Lower lobe of right lung (tissue), 2 donors: ENCODE results near the gene DDAH1. TPM values are rescaled to one million over a fixed set of nuclear protein-coding genes. Genes with fewer than 3 reads are reported as not detected.

Experiments used
- ATAC-seq, 2 donors: fragments of 200-7000 bp; cut with Tn5 transposase; one replicate each; pipeline ENCODE4 v1.9.1; 2020 to 2022; ENCODE audit warnings: mild to moderate bottlenecking in 2 of 2, moderate library complexity in 2 of 2
- DNase-seq: peaks from one replicate; pipeline ENCODE4 v3.0.0-alpha.2; 2020
- H3K27ac ChIP-seq: fragments of 200-600 bp; one replicate; pipeline ENCODE4 v1.8.0; 2022
- H3K27me3 ChIP-seq: fragments of 200-600 bp; one replicate; pipeline ENCODE4 v1.8.0; 2022; ENCODE audit warnings: low read depth
- H3K36me3 ChIP-seq: fragments of 200-600 bp; one replicate; pipeline ENCODE4 v1.8.0; 2022; ENCODE audit warnings: mild to moderate bottlenecking
- H3K4me1 ChIP-seq: fragments of 200-600 bp; one replicate; pipeline ENCODE4 v1.8.0; 2022
- H3K4me3 ChIP-seq: fragments of 200-600 bp; one replicate; pipeline ENCODE4 v1.8.0; 2022; ENCODE audit warnings: mild to moderate bottlenecking
- H3K9me3 ChIP-seq: fragments of 200-600 bp; one replicate; pipeline ENCODE4 v1.8.0; 2022
- intact Hi-C: fragments of 100-400 bp; cut with DNase I; formaldehyde crosslinking; loops from one replicate; pipeline ENCODE4 v1.11.0; 2022
- total RNA-seq: library from RNA; stranded (reverse); fragmentation: NEBNext Ultra II Directional; extraction: Animal tissue kit (Norgen Biotek cat#: 25700); gene quantifications from one replicate; pipeline ENCODE4 v1.2.1, GENCODE V29; 2021
- TF ChIP-seq, protein P1 (sequence below): fragments of 200-600 bp; IDR thresholded peaks from one replicate; pipeline ENCODE4 v1.8.0; 2022; ENCODE audit warnings: antibody characterized with exemption, mild to moderate bottlenecking
- donor health status: DM: no; HTN: yes; CAD: no; lungs with severe emphysema.

The DDAH1 gene
- total RNA-seq, 1 donor from 2014 or later: 48.4 TPM

DNA sequence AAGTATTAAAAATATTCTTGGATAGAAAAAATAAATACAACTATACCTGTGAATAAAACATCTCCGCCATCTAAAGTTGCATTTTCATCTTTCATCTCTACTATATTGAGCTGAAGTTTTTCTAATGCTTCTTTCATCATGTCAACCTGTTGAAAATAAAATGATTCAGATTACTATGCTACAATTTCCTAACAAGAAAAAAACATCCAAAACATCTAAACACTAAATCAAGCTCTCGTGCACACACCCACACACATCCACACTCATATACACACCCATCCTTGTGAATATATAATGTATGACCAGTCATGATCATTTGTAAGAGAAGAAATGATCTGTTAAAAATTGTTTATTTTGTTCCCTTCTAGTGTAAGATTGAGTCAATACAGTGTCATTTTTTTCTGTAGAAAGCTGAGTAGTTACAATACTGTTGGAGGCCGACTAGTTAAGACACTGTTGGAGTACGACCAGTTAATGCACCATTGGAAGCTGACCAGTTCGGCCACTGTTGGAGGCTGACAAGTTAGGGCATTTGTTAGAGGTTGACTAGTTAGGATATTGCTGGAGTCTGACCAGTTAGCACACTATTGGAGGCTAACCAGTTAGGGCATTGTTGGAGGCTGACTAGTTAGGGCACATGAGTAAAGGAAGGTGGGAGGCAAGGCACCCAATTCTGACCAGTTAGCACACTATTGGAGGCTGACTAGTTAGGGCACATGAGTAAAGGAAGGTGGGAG is 106.1 kb downstream of the DDAH1 start:
- intact Hi-C loops: no loop called here
- TF ChIP-seq, protein P1, sequence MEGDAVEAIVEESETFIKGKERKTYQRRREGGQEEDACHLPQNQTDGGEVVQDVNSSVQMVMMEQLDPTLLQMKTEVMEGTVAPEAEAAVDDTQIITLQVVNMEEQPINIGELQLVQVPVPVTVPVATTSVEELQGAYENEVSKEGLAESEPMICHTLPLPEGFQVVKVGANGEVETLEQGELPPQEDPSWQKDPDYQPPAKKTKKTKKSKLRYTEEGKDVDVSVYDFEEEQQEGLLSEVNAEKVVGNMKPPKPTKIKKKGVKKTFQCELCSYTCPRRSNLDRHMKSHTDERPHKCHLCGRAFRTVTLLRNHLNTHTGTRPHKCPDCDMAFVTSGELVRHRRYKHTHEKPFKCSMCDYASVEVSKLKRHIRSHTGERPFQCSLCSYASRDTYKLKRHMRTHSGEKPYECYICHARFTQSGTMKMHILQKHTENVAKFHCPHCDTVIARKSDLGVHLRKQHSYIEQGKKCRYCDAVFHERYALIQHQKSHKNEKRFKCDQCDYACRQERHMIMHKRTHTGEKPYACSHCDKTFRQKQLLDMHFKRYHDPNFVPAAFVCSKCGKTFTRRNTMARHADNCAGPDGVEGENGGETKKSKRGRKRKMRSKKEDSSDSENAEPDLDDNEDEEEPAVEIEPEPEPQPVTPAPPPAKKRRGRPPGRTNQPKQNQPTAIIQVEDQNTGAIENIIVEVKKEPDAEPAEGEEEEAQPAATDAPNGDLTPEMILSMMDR: no peak
- ATAC-seq: no peak
- Histone ChIP-seq H3K27ac (no peak overlapping the region), H3K4me3 (no peak overlapping the region), H3K27me3 (no peaks in the 10 kb centered on the region), H3K9me3 (no peaks in the 10 kb centered on the region), H3K36me3 (no peaks in the 10 kb centered on the region), H3K4me1 (peaks cover 6% of the 10 kb centered on the region)
- DNase-seq: no peak

DNA sequence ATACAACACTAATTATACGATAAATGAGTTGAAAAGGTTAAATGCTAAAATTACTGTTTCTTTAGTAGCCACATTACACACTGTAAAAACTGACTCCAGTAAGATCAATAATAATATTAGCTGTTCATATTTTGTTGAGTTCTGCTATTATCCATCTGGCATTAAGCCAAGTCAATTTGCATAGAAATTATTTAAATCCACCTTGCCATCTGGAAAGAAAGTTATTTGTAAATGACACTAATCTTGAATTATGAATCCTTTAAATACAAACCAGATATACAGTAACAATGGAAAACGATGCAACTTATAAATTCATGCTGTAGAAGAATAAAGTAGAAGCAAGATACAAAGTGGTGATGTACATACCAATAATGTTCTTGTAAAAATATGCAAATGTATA is 107.1 kb downstream of the DDAH1 start:
- DNase-seq: no peak
- no peak overlapping the region for H3K27ac ChIP-seq
- H3K27me3 ChIP-seq: no peaks in the 10 kb centered on the region
- no peaks in the 10 kb centered on the region for H3K9me3 ChIP-seq
- TF ChIP-seq, protein P1: no peak
- no peak for ATAC-seq
- peaks cover 6% of the 10 kb centered on the region for H3K4me1 ChIP-seq
- intact Hi-C loops: no loop called here
- H3K4me3 ChIP-seq: no peak overlapping the region
- H3K36me3 ChIP-seq: no peaks in the 10 kb centered on the region

DNA sequence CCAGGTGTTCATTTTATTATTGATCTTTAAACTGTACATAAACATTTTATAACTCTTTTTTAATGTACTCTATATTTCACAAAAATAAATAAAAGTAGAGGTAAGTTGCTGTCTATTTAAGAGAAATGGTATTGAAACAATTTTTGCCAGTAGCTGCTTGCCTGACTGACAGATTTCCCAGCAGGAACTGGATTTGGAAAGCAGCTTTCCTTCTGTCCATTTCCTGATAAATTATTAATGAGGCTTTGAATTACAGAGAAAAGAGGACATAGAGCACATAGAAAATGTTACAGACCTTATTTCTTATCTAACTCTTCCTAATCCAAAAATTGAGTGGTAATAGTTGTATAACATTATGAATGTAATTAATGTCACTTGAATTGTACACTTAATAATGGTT is 108.8 kb downstream of the DDAH1 start:
- Histone ChIP-seq H3K36me3 (no peaks in the 10 kb centered on the region), H3K4me1 (peaks cover 5% of the 10 kb centered on the region), H3K27me3 (no peaks in the 10 kb centered on the region), H3K4me3 (no peak overlapping the region), H3K9me3 (no peaks in the 10 kb centered on the region), H3K27ac (no peak overlapping the region)
- TF ChIP-seq, protein P1: no peak
- DNase-seq (no peak), ATAC-seq (no peak)
- intact Hi-C loops: no loop called here

DNA sequence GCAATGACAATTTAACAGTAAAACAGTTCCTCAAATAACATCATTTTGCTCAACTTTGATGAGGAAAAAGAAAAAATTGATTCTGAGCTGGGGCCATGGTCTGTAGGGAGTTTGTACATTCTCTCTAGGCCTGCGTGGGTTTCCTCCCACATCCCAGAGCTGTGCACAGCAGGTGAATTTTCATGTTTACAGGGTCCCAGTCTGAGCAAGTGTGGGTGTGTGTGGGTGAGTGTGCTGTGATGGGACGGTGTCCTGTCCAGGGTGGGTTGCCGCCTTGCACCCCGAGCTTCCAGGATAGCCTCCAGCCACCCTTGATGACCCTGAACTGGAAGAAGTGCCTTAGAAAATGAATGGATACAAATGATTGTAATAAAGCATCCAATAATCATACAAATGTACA is 112.9 kb downstream of the DDAH1 start:
- TF ChIP-seq, protein P1: no peak
- no peaks in the 10 kb centered on the region for H3K4me1 ChIP-seq
- no peaks in the 10 kb centered on the region for H3K27me3 ChIP-seq
- peaks cover 10% of the 10 kb centered on the region for H3K36me3 ChIP-seq
- no peak overlapping the region for H3K4me3 ChIP-seq
- H3K27ac ChIP-seq: no peak overlapping the region
- H3K9me3 ChIP-seq: no peaks in the 10 kb centered on the region
- DNase-seq (no peak), ATAC-seq (no peak)
- intact Hi-C loops: no loop called here

DNA sequence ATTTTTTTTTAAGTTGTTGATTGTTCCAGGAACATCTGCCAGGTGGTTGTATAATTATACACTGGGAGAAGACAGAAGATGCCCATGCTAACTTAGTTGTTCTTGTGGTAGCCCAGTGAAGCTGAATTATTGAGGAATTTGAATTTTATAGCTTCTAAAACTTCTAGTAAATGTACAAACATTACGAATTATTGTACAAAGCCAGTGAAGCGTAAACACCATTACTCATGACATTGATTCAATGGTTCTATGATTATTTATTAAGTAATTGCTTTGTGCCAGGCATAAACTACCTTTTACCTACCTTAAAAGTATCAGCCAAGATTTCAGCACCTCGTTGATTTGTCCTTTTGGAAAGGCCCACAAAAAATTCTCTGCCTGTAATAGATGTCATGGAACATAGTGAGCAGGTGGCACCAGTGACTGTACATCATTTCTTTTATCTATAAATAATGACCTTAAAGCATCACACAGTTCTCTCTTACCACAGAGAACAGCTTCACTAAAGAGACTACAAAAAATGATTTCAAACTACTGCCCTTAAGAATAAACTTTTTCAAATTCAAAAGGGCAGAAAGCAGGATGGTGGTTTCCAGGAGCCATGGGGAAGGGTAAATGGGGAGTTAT is 113.6 kb downstream of the DDAH1 start:
- no peaks in the 10 kb centered on the region for H3K9me3 ChIP-seq
- no peaks in the 10 kb centered on the region for H3K4me1 ChIP-seq
- peaks cover 10% of the 10 kb centered on the region for H3K36me3 ChIP-seq
- H3K4me3 ChIP-seq: no peak overlapping the region
- intact Hi-C loops: no loop called here
- ATAC-seq (no peak), DNase-seq (no peak)
- H3K27me3 ChIP-seq: no peaks in the 10 kb centered on the region
- TF ChIP-seq, protein P1: no peak
- no peak overlapping the region for H3K27ac ChIP-seq
